ENCODE results near the gene MRPL40. TPM values are rescaled to one million over a fixed set of nuclear protein-coding genes. Genes with fewer than 3 reads are reported as not detected.

Gene MRPL40
- total RNA-seq, 1 experiment from 2014 or later = 40.1 TPM

GRCh38 chr22:19404676-19405075 is 27.7 kb upstream of the MRPL40 start:
- no peak overlapping the region for H3K27ac ChIP-seq (ENCODE audit: low read depth, low read length)
- peaks cover 32 to 34% of the 10 kb centered on the region in 2 experiments; a peak in 3 of 4 replicates for H3K36me3 ChIP-seq (ENCODE audit: control insufficient read depth in 1 of 2, insufficient read depth in 2 of 2, low read length in 2 of 2)
- no peak overlapping the region for H3K4me3 ChIP-seq (replicated peaks in 1 of 2; ENCODE audit: low read depth in 1 of 2, low read length in 2 of 2)
- H3K4me2 ChIP-seq (ENCODE audit: low read length) = no peak overlapping the region
- TF ChIP-seq SIN3A (IDR thresholded peaks at IDR 0.05; ENCODE audit: low read depth) = no peak
- TF ChIP-seq CTCF (IDR thresholded peaks at IDR 0.05 in 2 of 3, conservative IDR thresholded peaks at IDR 0.05 in 1 of 3; ENCODE audit: borderline replicate concordance in 1 of 3, insufficient read depth in 1 of 3, low read depth in 2 of 3, low read length in 2 of 3) = no peak
- no peak for TF ChIP-seq JUND (IDR thresholded peaks at IDR 0.05)
- TF ChIP-seq EZH2phosphoT487 (IDR thresholded peaks at IDR 0.05; ENCODE audit: borderline replicate concordance) = no peak
- TF ChIP-seq FOSL1 (IDR thresholded peaks at IDR 0.05; ENCODE audit: low read depth) = no peak
- TF ChIP-seq CEBPB (IDR thresholded peaks at IDR 0.05; ENCODE audit: low read depth) = no peak
- TF ChIP-seq ZFX (IDR thresholded peaks at IDR 0.05) = no peak
- RAD21 ChIA-PET (ENCODE audit: low non-redundant PET in 1 of 2, low total read pairs in 2 of 2, uncharacterized antibody in 2 of 2, unreplicated experiment in 2 of 2) = no interaction called here
- no peak overlapping the region for H2AFZ ChIP-seq (ENCODE audit: low read depth, low read length, poor library complexity, severe bottlenecking)
- DNase-seq (ENCODE audit: low read depth, low spot score) (no peak), ATAC-seq (no peak)
- CTCF ChIA-PET = no interaction called here
- H3K9ac ChIP-seq (ENCODE audit: low read length) = no peak overlapping the region
- peaks cover 0 to 10% of the 10 kb centered on the region in 2 experiments; a peak in 2 of 4 replicates for H3K4me1 ChIP-seq (ENCODE audit: control insufficient read depth in 1 of 2, insufficient read depth in 2 of 2, low read length in 2 of 2)
- H3K79me2 ChIP-seq (ENCODE audit: insufficient read depth, low read length) = no peaks in the 10 kb centered on the region; the same call in 1 of the 2 replicates
- H3K9me3 ChIP-seq (ENCODE audit: control insufficient read depth in 1 of 2, insufficient read depth in 1 of 2, low read depth in 1 of 2, low read length in 2 of 2) = no peaks in the 10 kb centered on the region
- H3K9me2 ChIP-seq (ENCODE audit: insufficient read depth) = no peaks in the 10 kb centered on the region
- intact Hi-C loops (cut with micrococcal nuclease) = no loop called here
- POLR2A ChIA-PET = no interaction called here
- BruUV-seq (replicated peaks) = no TSS peak
- no peaks in the 10 kb centered on the region for H3K27me3 ChIP-seq (ENCODE audit: insufficient read depth, low read length)
- no peaks in the 10 kb centered on the region for H4K20me1 ChIP-seq (ENCODE audit: insufficient read depth)

GRCh38 chr22:19405133-19405532 is 27.2 kb upstream of the MRPL40 start:
- intact Hi-C loops (cut with micrococcal nuclease) = no loop called here
- Histone ChIP-seq H3K27me3 (ENCODE audit: insufficient read depth, low read length) (no peaks in the 10 kb centered on the region), H3K4me3 (replicated peaks in 1 of 2; ENCODE audit: low read depth in 1 of 2, low read length in 2 of 2) (no peak overlapping the region), H3K27ac (ENCODE audit: low read depth, low read length) (no peak overlapping the region), H3K4me1 (ENCODE audit: control insufficient read depth in 1 of 2, insufficient read depth in 2 of 2, low read length in 2 of 2) (peaks cover 0 to 10% of the 10 kb centered on the region in 2 experiments; a peak in 2 of 4 replicates), H3K79me2 (ENCODE audit: insufficient read depth, low read length) (peaks cover 3% of the 10 kb centered on the region; the same call in 1 of the 2 replicates), H3K36me3 (ENCODE audit: control insufficient read depth in 1 of 2, insufficient read depth in 2 of 2, low read length in 2 of 2) (peaks cover 34 to 37% of the 10 kb centered on the region in 2 experiments; a peak in 3 of 4 replicates), H4K20me1 (ENCODE audit: insufficient read depth) (no peaks in the 10 kb centered on the region), H3K4me2 (ENCODE audit: low read length) (no peak overlapping the region), H3K9me3 (ENCODE audit: control insufficient read depth in 1 of 2, insufficient read depth in 1 of 2, low read depth in 1 of 2, low read length in 2 of 2) (no peaks in the 10 kb centered on the region), H3K9me2 (ENCODE audit: insufficient read depth) (no peaks in the 10 kb centered on the region), H2AFZ (ENCODE audit: low read depth, low read length, poor library complexity, severe bottlenecking) (no peak overlapping the region), H3K9ac (ENCODE audit: low read length) (no peak overlapping the region)
- ChIA-PET RAD21 (ENCODE audit: low non-redundant PET in 1 of 2, low total read pairs in 2 of 2, uncharacterized antibody in 2 of 2, unreplicated experiment in 2 of 2) (no interaction called here), POLR2A (no interaction called here), CTCF (no interaction called here)
- DNase-seq (ENCODE audit: low read depth, low spot score) = no peak
- no TSS peak for BruUV-seq (replicated peaks)
- ATAC-seq = no peak
- no peak for TF ChIP-seq SIN3A (IDR thresholded peaks at IDR 0.05; ENCODE audit: low read depth)
- TF ChIP-seq ATF3 (IDR thresholded peaks at IDR 0.05) = no peak
- TF ChIP-seq CTCF (IDR thresholded peaks at IDR 0.05 in 2 of 3, conservative IDR thresholded peaks at IDR 0.05 in 1 of 3; ENCODE audit: borderline replicate concordance in 1 of 3, insufficient read depth in 1 of 3, low read depth in 2 of 3, low read length in 2 of 3) = no peak
- no peak for TF ChIP-seq CEBPB (IDR thresholded peaks at IDR 0.05; ENCODE audit: low read depth)
- no peak for TF ChIP-seq POLR2A (IDR thresholded peaks at IDR 0.05; ENCODE audit: borderline replicate concordance, extremely low read depth, insufficient read depth, insufficient read length)
